Non-pigmented ciliary epithelial cell (primary cell): ENCODE measurements around the gene EHBP1L1.
"Not testable (repeated sequence)": the region's sequence is repeated elsewhere in the genome, so short reads cannot be mapped to it uniquely, and the experiment has no call there.

Experiments
- DNase-seq: peaks from one replicate; pipeline ENCODE4 v3.0.0-alpha.2; 2010; ENCODE audit warnings: low read depth

EHBP1L1 gene

DNA sequence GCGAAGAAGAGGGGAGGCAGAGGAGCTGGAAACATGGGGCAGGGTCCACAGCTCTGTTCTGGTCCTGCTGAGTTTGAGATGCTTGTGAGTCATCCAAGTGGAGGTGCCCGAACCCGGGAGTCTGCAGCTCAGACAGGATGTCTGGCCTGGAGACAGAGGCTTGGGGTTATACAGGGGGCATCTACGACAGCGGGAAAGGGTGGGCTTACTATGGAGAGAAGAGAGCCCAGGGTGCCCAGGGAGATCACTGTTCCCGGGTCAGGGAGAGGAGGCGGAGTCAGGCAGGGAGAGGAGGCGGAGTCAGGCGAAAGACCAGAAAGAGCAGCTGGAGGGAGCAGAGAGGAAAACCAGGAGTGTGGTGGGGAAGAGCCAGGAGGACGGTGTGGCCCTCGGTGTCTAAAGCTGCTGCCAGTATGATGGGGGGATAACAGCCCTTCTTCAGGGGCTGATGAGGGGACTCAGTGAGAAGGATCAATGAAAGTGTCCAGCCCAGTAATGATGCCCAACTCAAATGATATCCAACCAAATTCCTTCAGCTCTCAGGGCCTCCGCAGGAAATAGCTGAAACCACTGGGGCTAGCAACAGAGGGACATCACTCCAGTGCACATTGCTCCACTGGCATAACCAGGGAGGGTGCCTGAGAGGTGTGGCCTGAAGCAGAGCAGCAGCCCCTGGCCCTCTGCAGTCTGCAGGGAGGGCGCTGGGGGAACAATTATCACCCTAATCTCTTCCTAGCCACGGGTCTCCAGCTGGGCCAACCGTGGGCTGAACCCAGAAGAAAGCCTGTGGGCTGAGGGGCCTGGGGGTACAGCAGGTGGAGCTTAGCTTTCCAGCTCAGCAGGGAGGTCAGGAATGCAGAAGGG lies 15.1 kb upstream of the EHBP1L1 start:
- DNase-seq = peak; percentile 63

DNA sequence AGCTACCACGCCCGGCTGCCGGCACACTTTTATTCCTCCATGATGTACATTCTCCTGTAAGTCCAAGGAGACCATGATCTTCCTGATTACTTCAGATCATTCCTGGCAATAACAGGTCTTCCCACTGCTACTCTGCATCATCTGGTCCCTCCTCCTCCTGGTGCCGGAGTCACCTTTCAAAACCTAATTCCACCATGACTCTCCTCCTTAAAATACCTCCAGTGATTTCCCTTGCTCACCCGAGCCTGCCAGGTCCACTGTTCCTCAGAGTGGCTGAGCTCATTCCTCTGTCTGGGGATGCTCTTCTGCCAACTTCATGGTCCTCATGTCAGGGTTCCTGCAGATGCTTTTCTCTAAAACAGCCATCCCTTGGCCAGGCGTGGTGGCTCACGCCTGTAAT lies 13.8 kb upstream of the EHBP1L1 start:
- no peak for DNase-seq

DNA sequence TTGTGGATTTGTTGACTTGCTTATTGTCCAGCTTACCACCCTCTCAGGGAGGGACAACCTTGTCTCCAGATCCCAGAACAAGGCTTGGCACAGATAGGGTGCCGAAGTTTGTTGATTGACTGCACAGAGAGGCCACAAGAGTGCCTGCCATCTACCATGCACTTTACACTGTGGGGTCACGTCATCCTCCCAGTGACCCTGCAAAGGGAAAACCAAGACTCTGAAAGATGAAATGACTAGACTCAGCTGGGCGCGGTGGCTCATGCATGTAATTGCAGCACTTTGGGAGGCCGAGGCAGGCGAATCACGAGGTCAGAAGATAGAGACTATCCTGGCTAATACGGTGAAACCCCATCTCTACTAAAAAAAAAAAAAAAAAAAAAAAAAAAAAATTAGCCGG lies 13.1 kb upstream of the EHBP1L1 start:
- DNase-seq = no peak

DNA sequence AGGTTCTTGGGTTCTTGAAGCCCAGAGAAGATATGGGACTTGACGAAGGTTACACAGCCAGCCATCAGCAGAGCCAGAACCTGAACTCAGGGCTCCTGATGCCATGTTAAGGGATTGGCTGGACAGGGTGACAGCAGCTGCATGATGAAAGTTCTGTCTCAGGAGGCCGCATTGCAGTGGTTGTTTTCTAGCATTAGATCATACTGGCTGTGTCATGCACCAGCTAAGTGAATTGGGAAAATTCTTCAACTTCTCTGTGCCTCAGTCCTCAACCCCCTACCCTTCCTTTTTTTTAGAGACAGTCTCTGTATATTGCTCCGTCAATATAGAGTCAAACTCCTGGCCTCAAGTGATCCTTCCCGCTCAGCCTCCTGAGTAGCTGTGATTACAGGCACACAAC lies 12.3 kb upstream of the EHBP1L1 start:
- DNase-seq = no peak

DNA sequence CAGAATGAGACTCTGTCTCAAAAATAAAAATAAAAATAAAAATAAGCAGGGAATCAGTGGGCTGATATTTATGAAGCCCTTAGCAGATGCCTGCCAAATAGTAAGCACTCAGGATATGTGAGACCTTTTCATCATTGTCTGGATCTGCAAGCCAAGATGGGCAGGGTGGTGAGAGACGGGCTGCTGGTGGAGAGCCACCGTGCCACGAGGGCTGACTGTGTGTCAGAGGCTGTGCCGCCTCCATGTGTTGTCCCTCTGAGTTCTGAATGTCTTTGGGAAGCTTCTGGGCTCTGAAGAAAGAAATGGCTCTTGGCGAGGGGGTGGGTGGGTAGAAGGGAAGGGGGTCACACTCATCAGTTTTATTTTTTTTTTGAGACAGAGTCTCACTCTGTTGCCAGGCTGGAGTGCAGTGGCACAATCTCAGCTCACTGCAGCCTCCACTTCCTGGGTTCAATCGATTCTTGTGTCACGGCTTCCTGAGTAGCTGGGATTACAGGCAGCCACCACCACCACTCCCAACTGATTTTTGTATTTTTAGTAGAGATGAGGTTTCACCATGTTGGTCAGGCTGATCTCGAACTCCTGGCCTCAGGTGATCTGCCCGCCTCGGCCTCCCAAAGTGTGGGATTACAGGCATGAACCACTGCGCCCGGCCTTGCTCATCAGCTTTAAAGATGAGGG lies 10.8 kb upstream of the EHBP1L1 start:
- not testable (repeated sequence) for DNase-seq

DNA sequence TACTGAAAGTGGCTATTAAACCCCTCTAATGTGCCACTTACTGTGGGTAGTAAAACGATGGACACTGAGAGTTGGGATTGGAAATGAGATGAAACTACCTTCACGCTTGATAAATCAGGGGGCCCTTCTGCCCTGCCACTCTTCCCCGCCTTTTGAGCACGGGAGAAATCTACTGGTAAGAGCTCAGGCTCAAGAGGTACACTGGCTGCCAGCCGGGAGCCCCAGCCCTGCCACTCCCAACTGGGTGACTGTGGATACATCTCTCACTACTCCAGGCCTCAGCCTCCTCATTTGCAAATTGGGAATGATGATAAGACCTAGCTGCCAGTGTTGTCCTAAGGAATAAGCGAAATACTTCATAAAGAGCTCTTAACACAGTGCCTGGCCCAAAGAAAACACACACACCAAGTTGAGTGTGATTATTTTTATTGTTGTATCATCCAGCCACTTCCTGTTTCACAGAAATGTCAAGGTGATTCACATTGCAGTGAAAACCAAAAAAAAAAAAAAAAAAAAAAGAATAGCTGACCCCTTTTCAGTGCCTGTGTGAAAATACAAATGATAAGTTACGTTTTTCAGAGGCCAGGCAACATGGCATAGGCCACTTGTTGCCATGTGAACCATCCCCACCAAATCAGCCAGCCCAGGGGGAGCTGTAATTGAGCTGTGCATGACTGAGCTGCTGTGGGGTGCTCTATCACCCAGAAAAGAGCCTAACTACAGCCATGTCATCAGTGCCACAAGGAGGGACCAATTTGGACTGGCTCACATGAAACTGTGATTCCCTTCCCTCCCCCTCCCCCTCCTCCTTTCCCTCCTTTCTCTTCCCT lies 10.0 kb upstream of the EHBP1L1 start:
- DNase-seq = no peak

DNA sequence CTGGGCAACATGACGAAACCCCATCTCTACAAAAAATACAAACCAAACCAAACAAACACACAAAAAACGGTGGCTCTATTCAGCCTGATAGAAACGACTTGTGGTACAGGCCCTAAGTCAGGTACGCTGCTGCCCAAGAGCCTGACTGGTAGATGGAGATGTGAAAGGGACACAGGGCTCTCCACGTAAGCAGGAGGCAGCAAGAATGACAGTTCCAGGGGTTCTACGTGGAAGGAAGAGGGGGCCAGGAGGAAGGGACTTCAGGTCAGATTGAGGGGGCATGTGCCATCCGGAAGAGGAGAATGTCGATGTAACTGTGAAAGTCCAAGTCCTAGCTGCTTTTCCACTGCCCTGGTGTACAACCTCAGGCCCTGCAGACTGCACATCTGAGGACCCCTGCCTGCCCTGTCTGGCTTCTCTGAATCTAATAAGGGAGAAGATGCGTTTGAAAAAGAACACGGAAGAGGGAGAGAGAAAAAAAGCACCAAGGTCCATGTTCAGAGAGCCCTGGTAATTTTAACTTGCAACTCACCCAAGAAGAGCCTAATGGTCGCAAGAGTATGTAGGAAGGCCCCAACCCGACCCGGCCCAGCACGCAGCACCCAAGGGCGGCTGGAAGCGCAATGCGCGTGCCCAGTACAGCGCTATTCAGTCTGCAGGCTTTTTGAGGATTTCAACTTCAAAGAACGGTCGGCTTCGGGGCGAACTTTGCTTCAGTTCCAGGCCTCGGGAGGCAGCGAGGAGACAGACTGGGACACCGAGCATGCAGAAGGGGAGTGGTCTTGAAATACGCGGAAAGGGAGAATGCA lies 6.5 kb upstream of the EHBP1L1 start:
- no peak for DNase-seq

DNA sequence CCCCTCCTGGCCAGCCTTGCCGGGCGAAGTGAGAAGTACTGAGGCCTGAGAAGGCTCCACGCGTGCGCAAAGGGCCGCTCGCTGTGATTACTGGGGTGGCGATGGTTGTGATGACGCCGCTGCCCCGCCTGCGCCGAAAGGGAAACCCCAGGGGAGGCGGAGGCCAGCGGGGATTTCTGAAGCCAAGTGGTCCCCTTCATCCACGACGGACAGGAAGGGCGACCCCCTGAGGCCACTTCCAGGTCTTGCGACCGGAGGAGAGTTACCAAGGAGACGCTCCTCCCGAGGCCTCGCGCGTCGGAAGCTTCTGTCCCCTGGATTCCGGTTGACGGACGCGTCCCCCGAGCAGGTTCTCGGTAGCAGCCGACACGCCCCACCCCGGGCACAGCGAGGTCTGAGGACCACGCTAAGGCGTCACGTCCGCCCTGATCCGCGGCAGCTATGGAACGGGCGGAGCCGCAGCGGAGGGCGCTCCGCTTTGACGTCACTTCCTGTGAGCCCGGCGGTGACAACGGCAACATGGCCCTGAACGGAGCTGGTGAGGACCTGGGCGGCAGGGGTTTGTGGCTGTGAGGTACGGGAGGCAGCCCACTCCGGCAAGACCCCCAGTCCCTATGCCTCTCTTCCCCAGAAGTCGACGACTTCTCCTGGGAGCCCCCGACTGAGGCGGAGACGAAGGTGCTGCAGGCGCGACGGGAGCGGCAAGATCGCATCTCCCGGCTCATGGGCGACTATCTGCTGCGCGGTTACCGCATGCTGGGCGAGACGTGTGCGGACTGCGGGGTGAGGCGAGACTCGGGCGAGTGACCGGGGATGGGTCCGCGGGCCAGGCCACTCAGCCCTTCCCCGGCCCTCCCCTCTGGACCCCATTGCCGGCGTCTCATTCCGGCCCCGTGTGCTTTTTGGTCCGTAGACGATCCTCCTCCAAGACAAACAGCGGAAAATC lies 5.6 kb upstream of the EHBP1L1 start, which contains the start of gene ZNRD2:
Gene ZNRD2, plus strand, starts transcription at position 505 of the 946 bp plus-strand sequence. Its CDS starts 15 bp downstream, at position 520.
- peak; percentile 93 for DNase-seq

DNA sequence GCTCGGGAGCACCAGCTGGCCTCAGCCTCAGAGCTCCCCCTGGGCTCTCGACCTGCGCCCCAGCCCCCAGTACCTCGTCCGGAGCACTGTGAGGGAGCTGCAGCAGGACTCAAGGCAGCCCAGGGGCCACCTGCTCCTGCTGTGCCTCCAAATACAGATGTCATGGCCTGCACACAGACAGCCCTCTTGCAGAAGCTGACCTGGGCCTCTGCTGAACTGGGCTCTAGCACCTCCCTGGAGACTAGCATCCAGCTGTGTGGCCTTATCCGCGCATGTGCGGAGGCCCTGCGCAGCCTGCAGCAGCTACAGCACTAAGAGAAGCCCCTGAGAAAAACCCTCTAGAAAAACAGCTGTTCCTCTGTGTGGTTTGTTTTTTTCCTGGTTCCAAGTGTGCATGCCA lies 4.4 kb upstream of the EHBP1L1 start:
- DNase-seq = no peak

DNA sequence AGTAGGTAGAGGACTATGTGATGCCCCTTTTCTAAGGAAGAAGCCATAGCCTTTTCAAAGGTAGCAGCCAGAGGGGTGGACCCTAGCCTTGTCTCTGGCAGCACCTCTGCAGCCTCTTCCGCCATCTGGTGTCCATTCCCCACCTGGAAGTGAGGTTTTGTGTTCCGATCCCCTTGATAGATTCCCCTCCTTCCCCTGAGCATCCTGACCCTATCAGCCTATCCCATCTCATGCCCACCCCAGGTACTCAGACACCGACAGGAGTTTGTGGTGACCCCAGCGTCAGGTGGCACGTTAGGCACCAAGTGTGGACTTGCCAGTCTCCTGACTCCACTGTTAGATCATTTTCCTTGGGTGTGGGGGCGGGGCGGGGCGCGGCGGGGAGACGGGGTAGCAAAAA lies 3.9 kb upstream of the EHBP1L1 start:
- DNase-seq = no peak

DNA sequence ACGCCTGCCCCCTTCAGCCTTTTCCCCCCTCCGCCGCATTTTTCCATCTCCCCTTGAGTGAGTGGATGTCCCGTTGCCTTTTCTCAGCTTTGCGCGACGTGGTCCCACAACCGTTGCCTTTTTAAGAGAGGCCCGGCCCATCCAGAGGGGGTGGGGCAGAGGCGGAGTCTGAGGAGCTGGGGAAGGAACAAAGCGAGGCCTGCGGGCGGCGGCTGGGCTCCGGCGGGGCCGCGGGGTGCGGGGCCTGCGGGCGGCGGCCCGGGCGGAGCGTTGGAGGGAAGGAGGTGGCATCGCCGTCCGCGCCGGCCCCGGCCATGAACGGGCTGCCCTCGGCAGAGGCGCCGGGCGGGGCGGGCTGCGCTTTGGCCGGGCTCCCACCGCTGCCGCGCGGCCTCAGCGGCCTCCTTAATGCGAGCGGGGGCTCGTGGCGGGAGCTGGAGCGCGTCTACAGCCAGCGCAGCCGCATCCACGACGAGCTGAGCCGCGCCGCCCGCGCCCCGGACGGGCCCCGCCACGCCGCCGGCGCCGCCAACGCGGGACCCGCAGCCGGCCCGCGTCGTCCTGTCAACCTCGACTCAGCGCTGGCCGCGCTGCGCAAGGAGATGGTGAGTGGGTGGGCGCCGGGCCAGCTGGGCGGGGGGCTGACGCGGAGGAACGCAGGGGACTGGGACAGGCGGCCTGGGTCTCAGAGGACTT lies 3.3 kb upstream of the EHBP1L1 start, which contains the start of gene FAM89B:
Gene FAM89B, plus strand, starts transcription at position 183 of the 696 bp plus-strand sequence. Its CDS starts 132 bp downstream, at position 315.
- no peak for DNase-seq

DNA sequence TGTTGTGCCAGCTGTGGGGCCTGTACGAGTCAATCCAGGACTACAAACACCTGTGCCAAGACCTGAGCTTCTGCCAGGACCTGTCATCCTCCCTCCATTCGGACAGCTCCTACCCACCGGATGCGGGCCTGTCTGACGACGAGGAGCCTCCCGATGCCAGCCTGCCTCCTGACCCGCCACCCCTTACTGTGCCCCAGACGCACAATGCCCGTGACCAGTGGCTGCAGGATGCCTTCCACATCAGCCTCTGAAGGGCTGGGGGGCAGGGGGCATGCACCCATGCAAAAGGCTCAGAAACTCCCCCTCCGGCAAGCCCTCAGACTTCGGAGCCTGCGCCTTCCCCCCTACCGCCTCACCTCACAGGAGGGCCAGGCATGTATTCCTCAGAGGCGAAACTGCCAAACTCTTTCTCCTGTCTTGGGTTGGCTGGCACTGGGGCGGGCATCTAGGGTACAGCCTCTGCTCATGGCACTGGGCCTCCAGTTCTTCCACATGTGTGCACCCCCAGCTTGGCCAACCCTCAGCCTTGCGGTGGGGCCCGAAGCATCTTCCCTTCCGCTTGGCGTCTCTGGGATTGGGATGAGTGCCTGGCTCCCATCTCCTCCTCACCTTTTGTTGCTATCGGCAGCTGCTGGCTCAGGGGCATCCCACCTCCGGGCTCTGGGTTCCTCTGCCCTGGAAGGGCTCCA lies 2.3 kb upstream of the EHBP1L1 start:
- DNase-seq = no peak

DNA sequence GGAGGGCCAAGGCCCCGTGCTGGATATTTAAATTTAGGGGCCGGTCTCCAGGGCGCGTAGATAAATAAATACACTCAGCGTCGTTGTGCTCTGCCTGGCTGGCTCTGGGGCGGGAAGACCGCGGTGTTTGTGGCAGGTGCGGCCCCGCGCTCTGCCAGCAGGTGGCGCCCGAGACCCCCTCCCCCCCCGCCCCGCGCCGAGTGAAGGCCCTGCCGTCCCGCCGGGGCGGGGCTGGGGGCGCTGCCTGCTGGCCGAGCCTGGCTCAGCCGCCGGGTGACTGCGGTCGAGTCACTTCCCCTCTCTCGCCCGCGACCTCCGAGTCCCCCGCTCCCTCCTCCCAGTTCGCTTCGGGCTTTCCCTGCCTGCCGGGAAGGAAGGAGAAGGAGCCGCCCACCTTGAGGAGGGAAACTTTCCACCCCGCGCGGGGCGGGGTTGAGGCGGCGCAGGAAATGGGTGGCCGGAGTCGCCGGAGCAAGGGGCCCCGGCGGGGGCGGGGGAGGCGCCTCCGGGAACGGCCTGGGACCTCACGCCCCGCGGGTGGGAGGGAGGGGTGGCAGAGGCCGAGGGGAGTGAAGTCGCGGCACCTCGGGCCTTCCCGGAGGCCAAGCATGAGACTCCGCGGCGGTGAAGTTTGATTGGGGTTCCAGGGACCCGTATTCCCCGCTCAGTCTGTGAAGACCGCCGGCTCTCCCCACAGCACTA lies 1.6 kb upstream of the EHBP1L1 start:
- DNase-seq = peak; percentile 63

DNA sequence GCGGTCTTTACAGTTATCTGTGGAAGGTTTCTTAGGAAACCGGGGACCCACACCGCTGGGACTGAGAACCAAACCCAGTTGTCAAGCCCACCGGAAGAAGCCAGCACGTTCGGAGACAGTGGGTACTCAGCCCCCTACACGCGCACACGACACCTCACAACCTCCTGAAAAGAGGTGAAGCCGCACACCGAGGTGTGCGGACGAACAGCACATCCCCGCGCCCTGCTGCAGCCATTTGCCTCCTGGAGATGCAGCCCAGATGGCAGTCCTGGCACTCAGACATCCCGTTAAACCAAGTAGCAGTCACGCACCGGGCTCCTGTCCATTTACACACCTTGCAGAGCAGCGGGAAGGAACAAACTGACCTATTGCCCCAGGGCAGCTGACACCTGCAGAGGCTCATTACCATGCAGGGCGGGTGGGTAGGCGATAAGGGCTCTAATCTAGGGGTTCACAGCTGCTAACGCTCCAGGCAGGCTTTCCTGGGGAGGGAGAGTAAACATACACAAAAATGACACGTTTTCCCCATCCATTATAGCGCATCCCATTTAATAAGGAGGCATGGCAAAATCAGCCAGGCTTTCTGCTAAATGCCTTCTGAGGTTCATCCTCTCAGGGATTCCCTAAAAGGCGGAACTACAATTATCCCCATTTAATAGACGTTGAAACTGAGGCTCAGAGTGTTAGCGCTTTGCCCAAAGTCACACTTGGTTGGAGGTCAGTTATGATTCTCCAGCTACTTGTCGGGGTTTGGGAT lies 864 bp upstream of the EHBP1L1 start:
- no peak for DNase-seq

DNA sequence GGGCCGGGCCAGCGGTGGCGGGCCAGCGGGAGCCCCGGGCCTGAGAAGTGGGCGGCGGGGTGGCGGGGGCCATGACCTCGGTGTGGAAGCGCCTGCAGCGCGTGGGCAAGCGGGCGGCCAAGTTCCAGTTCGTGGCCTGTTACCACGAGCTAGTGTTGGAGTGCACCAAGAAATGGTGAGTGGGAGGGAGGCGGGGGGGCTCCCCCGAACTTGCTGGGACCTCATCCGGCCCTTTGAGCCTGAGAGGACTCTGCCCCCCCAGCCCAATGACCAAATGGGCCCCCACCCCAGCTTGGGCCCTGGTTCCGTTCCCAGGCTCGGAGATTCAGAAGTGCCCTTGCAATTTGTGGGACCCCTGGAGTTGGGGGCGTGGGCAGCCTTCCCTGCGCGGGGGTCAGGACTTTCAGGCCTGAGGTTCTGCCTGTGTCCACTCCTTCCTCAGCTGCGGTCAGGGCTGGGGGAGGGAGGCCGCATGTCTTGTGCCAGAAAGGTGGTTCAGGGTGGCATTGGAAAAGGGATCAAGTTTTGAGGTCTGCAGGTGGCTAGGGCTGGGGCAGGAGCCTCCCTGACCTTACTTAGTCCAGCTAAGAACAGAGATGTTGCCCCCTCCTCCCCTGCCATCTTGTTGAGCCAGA lies 496 bp downstream of the EHBP1L1 start:
- no peak for DNase-seq

DNA sequence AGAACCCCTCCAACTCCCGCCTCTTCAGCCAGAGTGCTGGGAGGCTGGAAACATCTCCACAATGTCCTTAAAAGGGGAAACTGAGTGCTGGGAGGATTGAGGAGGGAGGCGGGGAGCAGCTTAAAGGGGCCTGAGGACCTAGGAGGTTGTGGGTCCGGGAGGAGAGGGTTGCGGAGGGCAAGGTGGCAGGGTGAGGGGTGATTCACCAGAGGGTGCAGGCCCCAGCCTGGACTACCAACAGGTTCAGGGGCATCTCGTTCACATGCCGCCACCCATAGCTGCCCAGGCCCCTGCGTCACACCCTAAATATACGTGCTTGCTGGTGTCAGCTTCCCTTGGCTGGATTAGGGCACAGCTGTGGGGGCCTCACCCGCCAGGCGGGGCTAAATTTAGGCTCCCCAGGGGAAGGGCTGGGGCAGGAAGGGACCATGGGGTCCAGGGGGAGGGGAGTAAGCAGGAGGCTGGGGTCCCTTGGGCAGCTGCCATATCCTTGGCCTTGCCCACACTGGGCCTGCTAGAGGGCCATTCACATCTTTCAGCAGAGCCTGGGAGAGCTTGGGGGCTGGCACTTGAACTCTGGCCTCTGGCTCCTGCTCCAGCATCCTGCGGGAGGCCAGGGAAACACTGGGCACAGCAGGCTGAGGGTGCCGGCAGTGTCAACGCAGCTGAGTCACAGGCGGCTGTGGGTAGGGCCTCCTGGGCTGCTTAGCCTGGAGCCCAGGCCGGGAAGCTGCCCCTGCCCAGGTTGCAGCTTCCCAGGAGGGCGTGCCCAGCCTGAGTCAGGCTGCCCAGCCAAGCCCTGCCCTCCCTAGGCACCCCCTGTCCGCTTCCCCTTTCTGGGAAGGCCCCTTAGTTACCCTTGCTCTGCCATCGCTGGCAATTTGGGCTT lies 1.3 kb downstream of the EHBP1L1 start:
- no peak for DNase-seq
